Ectodermal cell (in vitro differentiated cells): ENCODE measurements around the gene ZNF839. TPM values are rescaled to one million over a fixed set of nuclear protein-coding genes. Genes with fewer than 3 reads are reported as not detected.

Source experiments
- H3K27ac ChIP-seq: 2 replicates; pipeline ENCODE4 v1.7.0; 2013; ENCODE audit warnings: mild to moderate bottlenecking, low read depth, low read length; ENCODE audit not compliant: insufficient read depth, poor library complexity, severe bottlenecking
- H3K27me3 ChIP-seq: 2 replicates; pipeline ENCODE4 v1.7.0; 2013; ENCODE audit warnings: mild to moderate bottlenecking, low read length; ENCODE audit not compliant: insufficient read depth, control insufficient read depth, poor library complexity, severe bottlenecking
- H3K36me3 ChIP-seq: one replicate; pipeline ENCODE4 v1.7.0; 2013; ENCODE audit warnings: low read length; ENCODE audit not compliant: control insufficient read depth, insufficient read depth
- H3K4me1 ChIP-seq: one replicate; pipeline ENCODE4 v1.7.0; 2013; ENCODE audit warnings: low read length; ENCODE audit not compliant: control insufficient read depth, insufficient read depth
- H3K4me3 ChIP-seq: 2 replicates; pipeline ENCODE4 v1.7.0; 2013; ENCODE audit warnings: low read depth, low read length, control low read depth; ENCODE audit not compliant: insufficient read depth
- H3K9me3 ChIP-seq: 2 replicates; pipeline ENCODE4 v1.7.0; 2013; ENCODE audit warnings: mild to moderate bottlenecking, low read length, moderate library complexity; ENCODE audit not compliant: control insufficient read depth
- WGBS, 2 experiments: methylation state at CpG; one replicate each; pipeline ENCODE4 v1.1.7; 2013; ENCODE audit warnings: missing lambda C conversion rate in 2 of 2; 5-methylcytosine and 5-hydroxymethylcytosine counted together
- polyA plus RNA-seq, 4 experiments: library from polyadenylated mRNA; stranded (reverse); fragments of 50-300 nt; gene quantifications; one replicate each; pipeline ENCODE4 v1.2.3, GENCODE V29; 2013

The ZNF839 gene
- 16.8 TPM for polyA plus RNA-seq (2013, experiment 1 of 4)
- polyA plus RNA-seq (2013, experiment 2 of 4) = 21.8 TPM
- 13.8 TPM for polyA plus RNA-seq (2013, experiment 3 of 4)
- 14.8 TPM for polyA plus RNA-seq (2013, experiment 4 of 4)

DNA sequence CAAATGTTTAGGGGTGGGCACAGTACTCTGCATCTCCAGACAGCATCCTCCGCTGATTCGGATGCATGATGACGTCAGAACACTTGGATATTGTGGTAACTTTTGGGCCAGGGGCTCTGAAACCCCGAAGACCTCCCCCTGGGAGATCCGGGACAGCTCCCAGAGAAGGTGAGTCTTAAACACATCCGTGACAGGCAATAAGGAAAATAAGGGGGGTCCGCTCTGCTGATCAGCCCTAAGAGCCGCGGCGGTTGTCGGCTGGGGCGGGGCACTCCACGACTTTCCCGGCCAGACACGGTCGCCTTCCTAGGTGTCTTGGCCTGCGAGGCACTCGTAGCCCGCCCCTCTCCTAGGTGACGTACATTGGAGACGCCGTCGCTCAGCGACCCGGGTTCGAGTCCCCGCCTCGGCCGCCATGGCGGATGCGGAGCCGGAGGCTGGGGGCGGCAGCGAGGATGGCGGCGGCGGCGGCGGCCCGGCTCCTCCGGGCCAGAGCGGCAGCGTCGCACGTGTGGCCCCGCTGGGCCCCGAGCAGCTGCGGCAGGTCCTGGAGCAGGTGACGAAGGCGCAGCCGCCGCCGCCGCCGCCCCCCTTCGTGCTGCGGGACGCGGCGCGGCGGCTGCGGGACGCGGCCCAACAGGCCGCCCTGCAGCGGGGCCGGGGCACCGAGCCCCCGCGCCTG lies at the start of gene ZNF839:
TSS of gene ZNF839 (plus strand) at position 396 of the 682 bp plus-strand sequence. CDS start at position 416, 20 bp downstream.
- Histone ChIP-seq H3K4me1 (no peaks in the 10 kb centered on the region), H3K27me3 (peaks cover 10% of the 10 kb centered on the region), H3K36me3 (no peaks in the 10 kb centered on the region), H3K27ac (no peak within 1 kb of the TSS), H3K9me3 (no peaks in the 10 kb centered on the region), H3K4me3 (peak within 1 kb of the TSS; percentile 85)
- WGBS, 2 experiments = 1% methylated on average over 71 of the region's 71 CpGs

DNA sequence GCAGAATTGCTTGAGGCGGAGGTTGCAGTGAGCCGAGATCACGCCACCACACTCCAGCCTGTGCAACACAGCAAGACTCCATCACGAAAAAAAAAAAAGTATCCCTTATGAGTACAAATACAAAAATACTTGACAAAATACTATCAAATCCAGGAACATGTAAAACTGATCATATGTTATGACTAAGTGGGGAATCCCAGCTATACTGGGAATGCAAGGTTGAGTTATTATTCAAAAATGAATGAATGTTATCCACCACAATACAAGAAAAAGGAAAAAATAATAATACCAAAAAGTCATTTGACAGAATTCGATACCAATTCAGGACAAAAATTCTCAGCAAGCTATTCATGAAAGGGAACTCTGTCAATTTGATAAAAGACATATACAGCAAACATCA lies 47.2 kb upstream of the ZNF839 start:
- no peak overlapping the region for H3K4me3 ChIP-seq
- H3K27ac ChIP-seq = no peak overlapping the region
- H3K4me1 ChIP-seq = no peaks in the 10 kb centered on the region
- no peaks in the 10 kb centered on the region for H3K27me3 ChIP-seq
- WGBS, 2 experiments = 96% methylated on average over 5 of the region's 5 CpGs
- H3K9me3 ChIP-seq = no peaks in the 10 kb centered on the region
- no peaks in the 10 kb centered on the region for H3K36me3 ChIP-seq

DNA sequence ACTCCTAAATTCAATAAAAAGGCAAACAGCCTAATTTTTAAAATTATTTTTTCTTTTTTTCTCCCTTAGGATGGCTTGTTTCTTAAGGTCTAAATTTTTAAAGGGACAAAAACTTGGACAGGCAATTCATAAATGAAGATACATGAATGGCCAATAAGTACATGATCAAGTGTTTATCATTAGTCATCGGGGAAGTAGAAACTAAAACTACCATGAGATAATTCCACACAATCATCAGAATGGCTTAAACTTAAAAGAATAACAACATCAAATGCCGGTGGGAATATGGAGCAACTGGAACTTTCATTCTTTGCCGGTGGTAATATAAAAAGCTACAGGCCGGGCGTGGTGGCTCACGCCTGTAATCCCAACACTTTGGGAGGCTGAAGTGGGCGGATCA lies 43.7 kb upstream of the ZNF839 start:
- Histone ChIP-seq H3K9me3 (no peaks in the 10 kb centered on the region), H3K4me1 (no peaks in the 10 kb centered on the region), H3K4me3 (no peak overlapping the region), H3K36me3 (no peaks in the 10 kb centered on the region), H3K27ac (no peak overlapping the region), H3K27me3 (no peaks in the 10 kb centered on the region)
- WGBS, 2 experiments = 91 to 96% methylated on average over 7 of the region's 7 CpGs

DNA sequence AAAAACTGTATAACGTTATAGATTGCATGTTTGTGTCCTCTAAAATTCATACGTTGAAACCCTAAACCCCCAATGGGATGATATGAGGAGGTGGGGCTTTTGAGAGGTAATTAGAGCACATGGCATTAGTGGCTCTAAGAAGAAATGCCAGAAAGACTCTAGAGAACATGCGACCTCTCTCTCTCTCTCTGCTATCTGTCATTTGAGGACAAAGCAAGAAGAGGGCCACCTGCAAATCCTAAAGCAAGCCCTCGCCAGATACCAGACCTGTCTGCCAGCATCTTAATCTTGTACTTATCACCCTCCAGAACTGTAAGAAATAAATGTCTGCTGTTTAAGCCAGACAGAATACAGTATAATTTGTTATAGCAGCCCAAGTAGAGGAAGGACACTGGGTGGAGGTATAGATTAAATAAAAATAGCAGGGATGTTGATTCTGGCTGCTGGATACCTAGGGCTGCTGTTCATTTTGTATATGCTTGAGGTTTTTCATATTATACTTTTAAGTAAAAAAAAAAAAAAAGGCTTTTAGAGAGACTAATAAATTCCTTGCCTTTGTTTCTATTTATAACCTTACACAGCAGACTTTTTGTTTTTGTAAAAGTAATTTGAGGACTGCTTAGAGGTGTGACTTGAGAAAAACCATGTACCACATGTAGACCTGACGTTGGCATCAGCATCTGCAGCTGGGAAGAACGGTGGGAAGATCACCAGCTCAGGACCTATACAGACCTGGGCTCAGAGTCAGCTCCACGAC lies 41.5 kb upstream of the ZNF839 start:
- H3K27ac ChIP-seq = no peak overlapping the region
- H3K36me3 ChIP-seq = no peaks in the 10 kb centered on the region
- H3K9me3 ChIP-seq = no peaks in the 10 kb centered on the region
- WGBS, 2 experiments = 88% methylated on average over 7 of the region's 7 CpGs
- no peaks in the 10 kb centered on the region for H3K27me3 ChIP-seq
- H3K4me3 ChIP-seq = no peak overlapping the region
- no peaks in the 10 kb centered on the region for H3K4me1 ChIP-seq

DNA sequence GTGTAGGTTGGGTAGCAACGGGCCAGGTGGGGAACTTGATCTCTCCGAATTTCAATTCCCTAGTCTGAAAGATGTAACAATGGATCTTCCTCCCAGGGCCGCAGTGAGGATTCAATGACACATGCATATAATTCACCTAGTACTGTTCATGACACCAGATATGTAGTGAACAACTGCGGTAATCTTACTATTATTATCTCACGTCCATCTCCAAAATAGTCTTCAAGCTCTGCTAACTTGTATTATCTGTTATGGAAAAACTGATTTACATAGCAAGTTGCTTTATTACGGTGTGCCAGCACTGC lies 41.0 kb upstream of the ZNF839 start:
- WGBS, 2 experiments = 89 to 90% methylated on average over 6 of the region's 6 CpGs
- Histone ChIP-seq H3K9me3 (no peaks in the 10 kb centered on the region), H3K4me3 (no peak overlapping the region), H3K27me3 (no peaks in the 10 kb centered on the region), H3K36me3 (no peaks in the 10 kb centered on the region), H3K27ac (no peak overlapping the region), H3K4me1 (no peaks in the 10 kb centered on the region)

DNA sequence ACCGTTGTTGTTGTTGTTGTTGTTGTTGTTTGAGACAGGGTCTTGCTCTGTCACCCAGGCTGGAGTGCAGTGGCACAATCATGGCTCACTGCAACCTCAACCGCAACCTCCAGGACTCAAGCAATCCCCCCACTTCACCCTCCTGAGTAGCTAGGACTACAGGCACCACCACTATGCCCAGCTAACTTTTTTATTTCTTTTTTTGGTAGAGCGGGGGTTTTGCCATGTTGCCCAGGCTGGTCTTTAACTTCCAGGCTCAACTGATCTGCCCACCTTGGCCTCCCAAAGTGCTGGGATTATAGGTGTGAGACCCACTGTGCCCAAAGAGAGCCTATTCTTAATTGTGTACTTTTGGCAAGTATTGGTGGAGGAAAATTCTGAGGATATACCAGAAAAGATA lies 40.3 kb upstream of the ZNF839 start:
- Histone ChIP-seq H3K9me3 (no peaks in the 10 kb centered on the region), H3K4me3 (no peak overlapping the region), H3K27me3 (no peaks in the 10 kb centered on the region), H3K4me1 (no peaks in the 10 kb centered on the region), H3K27ac (no peak overlapping the region), H3K36me3 (no peaks in the 10 kb centered on the region)
- 77 to 94% methylated on average over 3 of the region's 3 CpGs for WGBS, 2 experiments

DNA sequence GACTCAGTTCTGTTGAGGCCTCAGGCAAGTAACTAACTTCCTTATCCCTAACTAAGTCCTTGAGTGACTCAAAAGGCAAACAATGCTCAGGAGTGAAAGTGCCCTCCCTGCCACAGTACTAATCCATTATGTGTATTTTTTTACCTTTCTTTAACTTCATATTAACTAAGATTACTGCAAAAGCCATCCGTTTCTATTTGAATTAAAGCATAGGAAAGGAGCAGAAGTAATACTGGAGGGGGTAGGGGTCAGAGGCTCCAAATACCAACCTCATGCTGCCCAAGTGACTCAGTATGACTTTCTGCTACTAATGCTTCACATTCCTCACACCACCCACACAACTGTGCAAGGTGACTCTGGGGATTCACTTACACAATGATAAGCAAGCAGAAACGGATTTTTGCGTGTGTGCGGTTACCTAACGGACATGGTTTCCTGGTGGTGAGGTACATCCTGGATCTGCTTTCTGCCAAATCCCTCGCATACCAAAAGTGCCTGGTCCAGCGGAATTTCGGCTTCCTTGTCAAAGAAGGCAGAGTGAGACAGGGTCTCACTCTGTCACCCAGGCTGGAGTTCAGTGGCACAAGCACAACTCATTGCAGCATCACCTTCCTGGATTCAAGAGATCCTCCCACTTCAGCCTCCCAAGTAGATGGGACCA lies 39.7 kb upstream of the ZNF839 start:
- Histone ChIP-seq H3K27ac (no peak overlapping the region), H3K4me1 (no peaks in the 10 kb centered on the region), H3K9me3 (no peaks in the 10 kb centered on the region), H3K27me3 (no peaks in the 10 kb centered on the region), H3K4me3 (no peak overlapping the region), H3K36me3 (no peaks in the 10 kb centered on the region)
- 90 to 92% methylated on average over 7 to 8 of the region's 8 CpGs for WGBS, 2 experiments

DNA sequence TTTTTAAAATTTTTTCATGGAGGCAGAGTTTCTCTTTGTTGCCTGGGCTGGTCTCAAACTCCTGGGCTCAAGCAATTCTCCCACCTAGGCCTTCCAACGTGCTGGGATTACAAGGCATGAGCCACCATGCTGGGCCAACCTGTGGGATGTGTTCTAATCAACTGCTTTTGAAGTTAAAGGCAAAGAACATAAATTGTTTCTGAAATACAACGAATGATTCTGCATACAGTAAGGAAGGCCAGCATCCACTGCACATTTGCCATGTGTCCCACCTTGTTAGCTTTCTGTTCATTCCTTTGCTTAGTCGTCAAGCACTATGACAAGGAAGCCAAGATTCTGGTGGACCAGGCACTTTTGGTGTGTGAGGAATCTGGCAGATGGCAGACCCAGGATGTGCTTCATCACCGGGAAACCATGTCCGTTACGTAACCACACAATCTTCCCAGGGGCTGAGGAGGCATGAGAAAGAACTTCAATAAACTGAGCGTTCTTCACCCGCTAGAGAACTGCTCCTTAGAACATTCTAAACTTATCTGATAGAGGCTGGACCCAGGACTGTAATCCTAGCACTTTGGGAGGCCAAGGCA lies 39.1 kb upstream of the ZNF839 start:
- H3K36me3 ChIP-seq = no peaks in the 10 kb centered on the region
- H3K4me3 ChIP-seq = no peak overlapping the region
- H3K27ac ChIP-seq = no peak overlapping the region
- no peaks in the 10 kb centered on the region for H3K27me3 ChIP-seq
- 89 to 91% methylated on average over 8 of the region's 8 CpGs for WGBS, 2 experiments
- no peaks in the 10 kb centered on the region for H3K9me3 ChIP-seq
- no peaks in the 10 kb centered on the region for H3K4me1 ChIP-seq

DNA sequence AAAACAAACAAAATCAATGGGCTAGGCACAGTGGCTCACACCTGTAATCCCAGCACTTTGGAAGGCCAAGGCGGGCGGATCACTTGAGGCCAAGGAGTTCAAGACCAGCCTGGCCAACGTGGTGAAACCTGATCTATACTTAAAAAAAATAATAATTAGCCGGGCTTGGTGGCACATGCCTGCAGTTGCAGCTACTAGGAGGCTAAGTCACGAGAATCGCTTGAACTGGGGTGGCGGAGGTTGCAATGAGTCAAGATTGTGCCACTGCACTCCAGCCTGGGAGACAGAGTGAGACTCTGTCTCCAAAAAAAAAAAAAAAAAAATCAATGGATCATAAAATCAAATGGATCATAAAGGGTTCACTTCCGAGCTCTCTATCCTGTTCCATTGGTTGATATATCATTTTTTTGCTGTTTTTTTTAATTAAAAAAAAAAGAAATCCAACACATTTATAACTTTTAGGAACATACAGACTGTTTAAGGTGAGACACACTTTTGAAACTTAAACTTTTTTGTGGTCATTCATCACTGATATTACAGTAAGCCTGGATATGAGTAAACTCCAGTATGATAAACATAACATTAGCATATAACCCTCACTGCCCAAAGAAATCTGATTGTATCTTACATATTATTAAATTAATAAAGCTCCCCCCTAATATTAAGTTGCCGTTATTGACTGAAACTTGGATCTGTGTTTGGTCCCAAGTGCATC lies 36.6 kb upstream of the ZNF839 start:
- no peaks in the 10 kb centered on the region for H3K36me3 ChIP-seq
- H3K27me3 ChIP-seq = no peaks in the 10 kb centered on the region
- 91 to 92% methylated on average over 8 to 9 of the region's 9 CpGs for WGBS, 2 experiments
- H3K9me3 ChIP-seq = no peaks in the 10 kb centered on the region
- no peak overlapping the region for H3K4me3 ChIP-seq
- no peak overlapping the region for H3K27ac ChIP-seq
- H3K4me1 ChIP-seq = no peaks in the 10 kb centered on the region
